Measurements from ENCODE around the gene MYOC. TPM values are rescaled to one million over a fixed set of nuclear protein-coding genes. Genes with fewer than 3 reads are reported as not detected.

MYOC gene
- total RNA-seq, 1 donor from 2014 or later, result 5.3 TPM

GRCh38 chr1:171654942-171655745 is 2.7 kb upstream of the MYOC start:
- ATAC-seq (peak; percentile 95), DNase-seq (ENCODE audit: missing footprints) (peak; percentile 91)
- intact Hi-C loops (cut with DNase I), result loop anchor here (5.0 kb wide), 1 partner anchor 127 kb away; the partner anchor contains the start of gene METTL13

- intact Hi-C loops (cut with DNase I), result loop anchor here (5.0 kb wide), 1 partner anchor 128 kb away; the partner anchor contains the start of gene METTL13
- ATAC-seq, result peak; percentile 27
- no peak for DNase-seq (ENCODE audit: missing footprints)
Observed at GRCh38 chr1:171654201-171654941, 1.9 kb upstream of the MYOC start.

- no peak for DNase-seq (ENCODE audit: missing footprints)
- intact Hi-C loops (cut with DNase I), result loop anchor here (5.0 kb wide), 1 partner anchor 129 kb away; the partner anchor contains the start of gene METTL13
- ATAC-seq, result no peak
Observed at GRCh38 chr1:171653796-171654195, 1.3 kb upstream of the MYOC start.

- ATAC-seq (no peak), DNase-seq (ENCODE audit: missing footprints) (no peak)
- intact Hi-C loops (cut with DNase I), result no loop called here
Observed at GRCh38 chr1:171646249-171646560, 6.3 kb downstream of the MYOC start.

GRCh38 chr1:171645553-171646248 is 6.8 kb downstream of the MYOC start:
- ATAC-seq (peak; percentile 94), DNase-seq (ENCODE audit: missing footprints) (peak; percentile 80)
- intact Hi-C loops (cut with DNase I), result loop anchor here (1.0 to 2.0 kb wide), 3 partner anchors 72 to 339 kb away; partner anchors contain the start of gene VAMP4

- intact Hi-C loops (cut with DNase I), result loop anchor here (1.0 to 2.0 kb wide), 3 partner anchors 72 to 340 kb away; partner anchors contain the start of gene VAMP4
- DNase-seq (ENCODE audit: missing footprints) (no peak), ATAC-seq (peak; percentile 80)
Observed at GRCh38 chr1:171644805-171645483, 7.5 kb downstream of the MYOC start.

GRCh38 chr1:171643156-171643555 is 9.3 kb downstream of the MYOC start:
- DNase-seq (ENCODE audit: missing footprints), result no peak
- ATAC-seq, result no peak
- intact Hi-C loops (cut with DNase I), result no loop called here

GRCh38 chr1:171642197-171642596 is 10.3 kb downstream of the MYOC start:
- intact Hi-C loops (cut with DNase I), result no loop called here

GRCh38 chr1:171641076-171641864 is 11.2 kb downstream of the MYOC start:
- no peak for ATAC-seq

More at GRCh38 chr1:171642197-171642596, 10.3 kb downstream of the MYOC start:
- ATAC-seq (no peak), DNase-seq (ENCODE audit: missing footprints) (no peak)

GRCh38 chr1:171640225-171640624 is 12.3 kb downstream of the MYOC start:
- ATAC-seq (no peak), DNase-seq (ENCODE audit: missing footprints) (no peak)
- intact Hi-C loops (cut with DNase I), result no loop called here

More at GRCh38 chr1:171641076-171641864, 11.2 kb downstream of the MYOC start:
- intact Hi-C loops (cut with DNase I), result no loop called here
- no peak for DNase-seq (ENCODE audit: missing footprints)

- DNase-seq (ENCODE audit: missing footprints), result no peak
- intact Hi-C loops (cut with DNase I), result no loop called here
- no peak for ATAC-seq
Observed at GRCh38 chr1:171637928-171638576, 14.4 kb downstream of the MYOC start.

- DNase-seq (ENCODE audit: missing footprints) (no peak), ATAC-seq (no peak)
- intact Hi-C loops (cut with DNase I), result no loop called here
Observed at GRCh38 chr1:171636141-171636540, 16.3 kb downstream of the MYOC start.

- ATAC-seq (no peak), DNase-seq (ENCODE audit: missing footprints) (no peak)
- intact Hi-C loops (cut with DNase I), result no loop called here
Observed at GRCh38 chr1:171635661-171636060, 16.8 kb downstream of the MYOC start.

GRCh38 chr1:171628225-171628624 is 24.3 kb downstream of the MYOC start:
- intact Hi-C loops (cut with DNase I), result no loop called here

GRCh38 chr1:171627020-171627419 is 25.5 kb downstream of the MYOC start:
- intact Hi-C loops (cut with DNase I), result no loop called here
- DNase-seq (ENCODE audit: missing footprints) (no peak), ATAC-seq (no peak)

More at GRCh38 chr1:171628225-171628624, 24.3 kb downstream of the MYOC start:
- DNase-seq (ENCODE audit: missing footprints), result no peak
- ATAC-seq, result no peak

GRCh38 chr1:171625225-171625624 is 27.3 kb downstream of the MYOC start:
- intact Hi-C loops (cut with DNase I), result no loop called here
- DNase-seq (ENCODE audit: missing footprints), result no peak

GRCh38 chr1:171623651-171624331 is 28.7 kb downstream of the MYOC start:
- DNase-seq (ENCODE audit: missing footprints) (no peak), ATAC-seq (no peak)
- intact Hi-C loops (cut with DNase I), result no loop called here

More at GRCh38 chr1:171625225-171625624, 27.3 kb downstream of the MYOC start:
- ATAC-seq, result no peak
